Measurements from ENCODE around the gene LMO1.

- no peak for TF ChIP-seq L3MBTL2 (IDR thresholded peaks at IDR 0.05)
- no peak for TF ChIP-seq TAF1 (IDR thresholded peaks at IDR 0.05; ENCODE audit: control insufficient read depth, extremely low read depth, insufficient read depth, low read length, severe bottlenecking)
- TF ChIP-seq ELK1 (CRISPR knock-in tag; IDR thresholded peaks at IDR 0.05) = no peak
- TF ChIP-seq SIN3B (IDR thresholded peaks at IDR 0.05; ENCODE audit: low read depth) = no peak
- no peak for TF ChIP-seq SRSF9 (IDR thresholded peaks at IDR 0.05; ENCODE audit: borderline replicate concordance, low read depth, low read length)
- TF ChIP-seq, protein P1, sequence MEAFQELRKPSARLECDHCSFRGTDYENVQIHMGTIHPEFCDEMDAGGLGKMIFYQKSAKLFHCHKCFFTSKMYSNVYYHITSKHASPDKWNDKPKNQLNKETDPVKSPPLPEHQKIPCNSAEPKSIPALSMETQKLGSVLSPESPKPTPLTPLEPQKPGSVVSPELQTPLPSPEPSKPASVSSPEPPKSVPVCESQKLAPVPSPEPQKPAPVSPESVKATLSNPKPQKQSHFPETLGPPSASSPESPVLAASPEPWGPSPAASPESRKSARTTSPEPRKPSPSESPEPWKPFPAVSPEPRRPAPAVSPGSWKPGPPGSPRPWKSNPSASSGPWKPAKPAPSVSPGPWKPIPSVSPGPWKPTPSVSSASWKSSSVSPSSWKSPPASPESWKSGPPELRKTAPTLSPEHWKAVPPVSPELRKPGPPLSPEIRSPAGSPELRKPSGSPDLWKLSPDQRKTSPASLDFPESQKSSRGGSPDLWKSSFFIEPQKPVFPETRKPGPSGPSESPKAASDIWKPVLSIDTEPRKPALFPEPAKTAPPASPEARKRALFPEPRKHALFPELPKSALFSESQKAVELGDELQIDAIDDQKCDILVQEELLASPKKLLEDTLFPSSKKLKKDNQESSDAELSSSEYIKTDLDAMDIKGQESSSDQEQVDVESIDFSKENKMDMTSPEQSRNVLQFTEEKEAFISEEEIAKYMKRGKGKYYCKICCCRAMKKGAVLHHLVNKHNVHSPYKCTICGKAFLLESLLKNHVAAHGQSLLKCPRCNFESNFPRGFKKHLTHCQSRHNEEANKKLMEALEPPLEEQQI (IDR thresholded peaks at IDR 0.05) = no peak
- TF ChIP-seq, protein P2, sequence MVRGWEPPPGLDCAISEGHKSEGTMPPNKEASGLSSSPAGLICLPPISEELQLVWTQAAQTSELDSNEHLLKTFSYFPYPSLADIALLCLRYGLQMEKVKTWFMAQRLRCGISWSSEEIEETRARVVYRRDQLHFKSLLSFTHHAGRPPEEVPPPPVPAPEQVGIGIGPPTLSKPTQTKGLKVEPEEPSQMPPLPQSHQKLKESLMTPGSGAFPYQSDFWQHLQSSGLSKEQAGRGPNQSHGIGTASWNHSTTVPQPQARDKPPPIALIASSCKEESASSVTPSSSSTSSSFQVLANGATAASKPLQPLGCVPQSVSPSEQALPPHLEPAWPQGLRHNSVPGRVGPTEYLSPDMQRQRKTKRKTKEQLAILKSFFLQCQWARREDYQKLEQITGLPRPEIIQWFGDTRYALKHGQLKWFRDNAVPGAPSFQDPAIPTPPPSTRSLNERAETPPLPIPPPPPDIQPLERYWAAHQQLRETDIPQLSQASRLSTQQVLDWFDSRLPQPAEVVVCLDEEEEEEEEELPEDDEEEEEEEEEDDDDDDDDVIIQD (CRISPR knock-in tag; IDR thresholded peaks at IDR 0.05) = no peak
- TF ChIP-seq CTCF (IDR thresholded peaks at IDR 0.05 in 2 of 3, conservative IDR thresholded peaks at IDR 0.05 in 1 of 3; ENCODE audit: insufficient read depth in 2 of 3, low read depth in 1 of 3, low read length in 3 of 3) = no peak
- TF ChIP-seq ZNF280B (CRISPR knock-in tag; IDR thresholded peaks at IDR 0.05) = no peak
Observed at GRCh38 chr11:8196749-8197148, 66.9 kb downstream of the LMO1 start.
